Loucy (cell line): ENCODE measurements around the gene BRIP1.

Experiments used
- CTCF ChIP-seq: fragments of 200-600 bp; sonication (generic); conservative IDR thresholded peaks from 2 replicates; pipeline ENCODE4 v1.5.1; 2014; ENCODE audit warnings: mild to moderate bottlenecking, antibody characterized with exemption, low read length
- EZH2phosphoT487 ChIP-seq: fragments of 200-600 bp; IDR thresholded peaks from 2 replicates; pipeline ENCODE4 v1.6.1; 2018; ENCODE audit warnings: antibody characterized with exemption, mild to moderate bottlenecking, moderate library complexity, borderline replicate concordance

- TF ChIP-seq CTCF (no peak), EZH2phosphoT487 (no peak)
Measured at GRCh38 chr17:61738249-61738648, 125.1 kb downstream of the BRIP1 start.
